Type B pancreatic cell (in vitro differentiated cells): ENCODE measurements around the gene ZNF503. TPM values are rescaled to one million over a fixed set of nuclear protein-coding genes. Genes with fewer than 3 reads are reported as not detected.

ENCODE experiments used
- DNase-seq: peaks from one replicate; pipeline ENCODE4 v3.0.0; 2021; ENCODE audit warnings: mixed read lengths; ENCODE audit not compliant: unreplicated experiment; ENCODE audit errors: extremely low spot score
- H3K27ac Mint-ChIP-seq: 2 replicates; pipeline ENCODE4 v1.8.0; 2021; ENCODE audit warnings: mild to moderate bottlenecking, mixed read lengths
- H3K27me3 Mint-ChIP-seq: 2 replicates; pipeline ENCODE4 v1.8.0; 2021; ENCODE audit warnings: mixed read lengths
- H3K36me3 Mint-ChIP-seq: 2 replicates; pipeline ENCODE4 v1.8.0; 2021; ENCODE audit warnings: mixed read lengths
- H3K4me1 Mint-ChIP-seq: one replicate; pipeline ENCODE4 v1.8.0; 2021; ENCODE audit warnings: mixed read lengths; ENCODE audit not compliant: unreplicated experiment
- H3K4me3 Mint-ChIP-seq: 2 replicates; pipeline ENCODE4 v1.8.0; 2021; ENCODE audit warnings: mild to moderate bottlenecking, mixed read lengths
- H3K9me3 Mint-ChIP-seq: 2 replicates; pipeline ENCODE4 v1.8.0; 2021; ENCODE audit warnings: mixed read lengths
- total RNA-seq: library from RNA; stranded (reverse); gene quantifications from 2 replicates; pipeline ENCODE4 v1.2.1, GENCODE V29; 2021; ENCODE audit warnings: low replicate concordance
- TF ChIP-seq, protein P1 (sequence below): fragments of 200-600 bp; sonication (generic); conservative IDR thresholded peaks from 2 replicates; pipeline ENCODE4 v1.5.0; 2021; ENCODE audit warnings: antibody characterized with exemption, mild to moderate bottlenecking

Gene ZNF503
- total RNA-seq, 1 donor from 2014 or later = 88.4 TPM

DNA sequence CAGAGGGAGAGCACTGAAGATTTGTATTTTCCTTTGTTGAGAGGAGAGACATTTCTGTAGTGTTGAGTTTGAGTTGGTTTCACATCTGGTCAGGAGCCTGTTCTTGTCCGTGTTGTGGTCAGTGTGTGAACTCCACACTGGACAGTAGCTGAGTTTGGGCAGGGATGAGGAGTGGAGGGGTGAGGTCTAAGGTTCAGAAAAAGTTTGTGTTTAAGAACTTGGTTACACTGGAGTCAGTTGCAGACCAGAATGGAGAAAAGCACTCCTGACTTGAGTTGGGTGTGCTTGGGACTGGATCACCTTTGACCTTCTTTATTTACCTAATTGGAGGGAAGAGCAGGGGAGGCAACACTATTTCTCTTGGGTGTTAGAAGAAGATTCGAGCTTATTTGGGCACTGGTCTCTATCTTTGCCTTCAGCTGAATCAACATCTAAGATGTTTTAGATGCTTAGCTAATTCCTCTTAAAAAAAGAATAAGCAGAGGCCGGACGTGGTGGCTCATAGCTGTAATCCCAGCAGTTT lies 38.8 kb upstream of the ZNF503 start:
- H3K27ac Mint-ChIP-seq = no peak overlapping the region
- no peak overlapping the region for H3K4me3 Mint-ChIP-seq
- TF ChIP-seq, protein P1, sequence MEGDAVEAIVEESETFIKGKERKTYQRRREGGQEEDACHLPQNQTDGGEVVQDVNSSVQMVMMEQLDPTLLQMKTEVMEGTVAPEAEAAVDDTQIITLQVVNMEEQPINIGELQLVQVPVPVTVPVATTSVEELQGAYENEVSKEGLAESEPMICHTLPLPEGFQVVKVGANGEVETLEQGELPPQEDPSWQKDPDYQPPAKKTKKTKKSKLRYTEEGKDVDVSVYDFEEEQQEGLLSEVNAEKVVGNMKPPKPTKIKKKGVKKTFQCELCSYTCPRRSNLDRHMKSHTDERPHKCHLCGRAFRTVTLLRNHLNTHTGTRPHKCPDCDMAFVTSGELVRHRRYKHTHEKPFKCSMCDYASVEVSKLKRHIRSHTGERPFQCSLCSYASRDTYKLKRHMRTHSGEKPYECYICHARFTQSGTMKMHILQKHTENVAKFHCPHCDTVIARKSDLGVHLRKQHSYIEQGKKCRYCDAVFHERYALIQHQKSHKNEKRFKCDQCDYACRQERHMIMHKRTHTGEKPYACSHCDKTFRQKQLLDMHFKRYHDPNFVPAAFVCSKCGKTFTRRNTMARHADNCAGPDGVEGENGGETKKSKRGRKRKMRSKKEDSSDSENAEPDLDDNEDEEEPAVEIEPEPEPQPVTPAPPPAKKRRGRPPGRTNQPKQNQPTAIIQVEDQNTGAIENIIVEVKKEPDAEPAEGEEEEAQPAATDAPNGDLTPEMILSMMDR = no peak
- peaks cover 46% of the 10 kb centered on the region for H3K27me3 Mint-ChIP-seq
- H3K36me3 Mint-ChIP-seq = peaks cover 8% of the 10 kb centered on the region
- H3K4me1 Mint-ChIP-seq = peaks cover 8% of the 10 kb centered on the region
- DNase-seq = no peak
- peaks cover 7% of the 10 kb centered on the region for H3K9me3 Mint-ChIP-seq

DNA sequence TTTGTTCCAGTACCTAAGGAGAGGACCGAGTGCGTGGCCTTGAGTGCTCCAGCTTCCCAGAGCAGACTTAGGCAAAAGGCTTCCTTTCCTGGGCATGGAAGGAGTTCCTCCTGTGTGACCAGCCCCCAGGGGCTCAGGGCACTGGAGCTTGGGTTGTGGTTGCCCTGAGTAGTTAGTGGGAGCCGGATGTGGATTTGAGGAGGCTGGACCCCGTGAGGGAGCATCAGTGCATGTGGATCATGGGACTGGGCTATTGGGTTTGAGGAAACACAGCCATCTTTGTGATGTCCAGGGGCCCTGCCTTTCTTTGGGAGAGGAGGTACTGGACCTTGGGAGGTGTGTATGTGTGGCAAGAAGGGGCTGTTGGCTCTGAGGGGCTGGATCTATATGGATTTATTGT lies 38.2 kb upstream of the ZNF503 start:
- no peak for DNase-seq
- H3K4me1 Mint-ChIP-seq = peaks cover 8% of the 10 kb centered on the region
- no peak overlapping the region for H3K27ac Mint-ChIP-seq
- peaks cover 7% of the 10 kb centered on the region for H3K9me3 Mint-ChIP-seq
- peaks cover 8% of the 10 kb centered on the region for H3K36me3 Mint-ChIP-seq
- TF ChIP-seq, protein P1 = no peak
- H3K27me3 Mint-ChIP-seq = peaks cover 52% of the 10 kb centered on the region
- H3K4me3 Mint-ChIP-seq = no peak overlapping the region

DNA sequence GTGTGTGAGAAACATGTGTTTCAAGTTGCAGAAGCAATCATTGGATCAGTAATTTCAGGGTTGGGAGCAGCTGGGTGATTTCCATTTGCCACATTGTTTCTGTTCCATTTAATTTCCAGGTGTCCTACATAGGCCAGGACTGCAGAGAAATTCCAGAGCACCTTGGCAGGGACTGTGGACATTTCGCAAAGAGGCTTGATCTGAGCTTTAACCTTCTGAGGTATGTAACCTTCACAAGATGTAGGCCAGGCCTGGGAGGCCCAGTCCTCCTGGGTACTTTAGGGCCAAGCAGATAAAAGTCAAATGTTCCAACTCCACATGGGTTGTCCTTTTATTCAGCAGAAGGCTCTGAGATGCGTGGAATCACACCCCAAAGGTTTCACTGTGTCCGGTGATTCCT lies 36.7 kb upstream of the ZNF503 start:
- peaks cover 65% of the 10 kb centered on the region for H3K27me3 Mint-ChIP-seq
- DNase-seq = no peak

DNA sequence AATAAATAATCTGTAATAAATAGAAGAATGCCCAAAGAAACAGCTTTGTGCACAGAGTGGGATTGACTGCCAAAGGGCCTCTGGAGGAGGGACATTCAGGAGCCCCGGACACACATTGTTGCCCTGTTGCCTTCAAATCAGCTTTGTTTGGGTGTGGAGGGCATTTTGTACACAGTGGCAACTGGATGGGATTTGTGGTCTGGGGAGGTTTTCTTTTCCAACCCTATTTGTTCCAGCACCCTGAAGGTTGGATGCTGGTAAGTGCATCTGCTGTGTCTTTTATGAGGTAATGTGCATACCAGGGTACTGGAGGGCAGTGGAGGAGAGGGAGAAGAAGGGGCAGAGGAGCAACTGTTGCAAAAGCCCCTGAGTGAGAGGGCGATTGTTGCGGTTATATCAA lies 36.1 kb upstream of the ZNF503 start:
- TF ChIP-seq, protein P1 = no peak
- peaks cover 15% of the 10 kb centered on the region for H3K4me1 Mint-ChIP-seq
- H3K4me3 Mint-ChIP-seq = no peak overlapping the region
- H3K27ac Mint-ChIP-seq = no peak overlapping the region
- no peak for DNase-seq
- peaks cover 5% of the 10 kb centered on the region for H3K36me3 Mint-ChIP-seq
- peaks cover 71% of the 10 kb centered on the region for H3K27me3 Mint-ChIP-seq
- H3K9me3 Mint-ChIP-seq = no peaks in the 10 kb centered on the region

More for the DNA sequence above, 36.7 kb upstream of the ZNF503 start:
- Mint-ChIP-seq H3K4me1 (peaks cover 12% of the 10 kb centered on the region), H3K27ac (no peak overlapping the region), H3K9me3 (no peaks in the 10 kb centered on the region), H3K36me3 (peaks cover 5% of the 10 kb centered on the region), H3K4me3 (no peak overlapping the region)
- TF ChIP-seq, protein P1 = no peak

DNA sequence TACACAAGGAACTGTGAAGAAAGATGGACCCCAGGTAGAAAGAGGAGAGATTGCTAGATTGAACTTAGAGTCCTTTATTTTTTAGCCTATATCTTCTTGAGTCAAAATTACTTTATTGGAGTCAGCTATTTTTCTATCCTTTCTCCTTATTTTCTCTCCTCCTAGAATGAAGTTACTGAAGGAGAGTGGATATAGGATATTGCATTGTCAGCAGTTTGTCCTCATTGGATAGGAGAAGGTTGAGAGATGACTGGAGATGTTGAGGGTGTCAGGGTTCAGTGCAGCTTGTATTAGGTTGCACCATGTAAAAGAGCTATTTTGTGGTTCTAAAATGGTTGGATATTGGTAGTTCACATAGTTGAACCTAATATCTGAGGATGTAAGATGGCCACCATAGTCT lies 35.3 kb upstream of the ZNF503 start:
- TF ChIP-seq, protein P1 = no peak
- H3K9me3 Mint-ChIP-seq = no peaks in the 10 kb centered on the region
- H3K36me3 Mint-ChIP-seq = no peaks in the 10 kb centered on the region
- H3K27ac Mint-ChIP-seq = no peak overlapping the region
- H3K4me3 Mint-ChIP-seq = no peak overlapping the region
- H3K4me1 Mint-ChIP-seq = peaks cover 17% of the 10 kb centered on the region
- peaks cover 79% of the 10 kb centered on the region for H3K27me3 Mint-ChIP-seq
- DNase-seq = no peak

DNA sequence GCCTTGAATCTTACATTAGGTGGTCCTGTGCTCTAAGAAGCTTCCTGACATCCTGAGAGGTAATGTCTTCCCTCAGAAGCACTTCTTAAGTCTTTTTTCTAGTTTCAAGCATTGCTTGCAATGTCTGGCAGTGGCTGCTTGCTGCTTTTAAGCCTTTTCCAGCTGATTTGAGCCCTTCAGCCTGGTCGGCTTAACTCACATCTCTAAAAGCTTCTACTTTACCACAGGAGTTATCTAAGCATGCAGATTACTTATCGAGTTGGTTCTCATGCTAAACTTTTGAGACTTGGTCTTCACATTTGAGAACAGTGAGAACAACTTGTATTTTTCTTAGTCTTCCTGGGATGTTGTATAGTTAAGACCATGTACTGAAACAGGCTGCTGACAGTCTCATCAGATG lies 33.7 kb upstream of the ZNF503 start:
- H3K27ac Mint-ChIP-seq = no peak overlapping the region

More for the DNA sequence above, 33.7 kb upstream of the ZNF503 start:
- no peaks in the 10 kb centered on the region for H3K36me3 Mint-ChIP-seq
- H3K4me3 Mint-ChIP-seq = no peak overlapping the region
- no peaks in the 10 kb centered on the region for H3K9me3 Mint-ChIP-seq
- TF ChIP-seq, protein P1 = no peak
- peaks cover 77% of the 10 kb centered on the region for H3K27me3 Mint-ChIP-seq
- no peak for DNase-seq
- peaks cover 23% of the 10 kb centered on the region for H3K4me1 Mint-ChIP-seq
